HTERT RPE-1 (cell line): ENCODE data around the gene STAT5B.
"Not testable (repeated sequence)": the region's sequence is repeated elsewhere in the genome, so short reads cannot be mapped to it uniquely, and the experiment has no call there.

ENCODE experiments used
- in situ Hi-C: fragments of 300-500 bp; cut with MboI; formaldehyde crosslinking; loops from 4 replicates; pipeline ENCODE4 v1.14.3; 2020; ENCODE audit warnings: low sequenced_read_pairs

The STAT5B gene

GRCh38 chr17:42240863-42241262 lies 35.3 kb downstream of the STAT5B start:
- in situ Hi-C loops, result not testable (repeated sequence)

GRCh38 chr17:42240201-42240600 lies 36.0 kb downstream of the STAT5B start:
- in situ Hi-C loops, result no loop called here

- in situ Hi-C loops, result not testable (repeated sequence)
Observed at GRCh38 chr17:42239576-42239975, 36.6 kb downstream of the STAT5B start.

- in situ Hi-C loops, result no loop called here
Observed at GRCh38 chr17:42236760-42237159, 39.4 kb downstream of the STAT5B start.

GRCh38 chr17:42233994-42234393 lies 42.2 kb downstream of the STAT5B start:
- in situ Hi-C loops, result no loop called here

- in situ Hi-C loops, result no loop called here
Observed at GRCh38 chr17:42233156-42233555, 43.0 kb downstream of the STAT5B start.

- in situ Hi-C loops, result no loop called here
Observed at GRCh38 chr17:42230225-42230624, 46.0 kb downstream of the STAT5B start.

- in situ Hi-C loops, result no loop called here
Observed at GRCh38 chr17:42227849-42228700, 48.1 kb downstream of the STAT5B start.

GRCh38 chr17:42225646-42226045 lies 50.5 kb downstream of the STAT5B start:
- in situ Hi-C loops, result no loop called here

- in situ Hi-C loops, result no loop called here
Observed at GRCh38 chr17:42224651-42225050, 51.5 kb downstream of the STAT5B start.

- in situ Hi-C loops, result no loop called here
Observed at GRCh38 chr17:42221886-42222745, 54.1 kb downstream of the STAT5B start.

- in situ Hi-C loops, result not testable (repeated sequence)
Observed at GRCh38 chr17:42219280-42219679, 56.9 kb downstream of the STAT5B start.

GRCh38 chr17:42214156-42214555 lies 62.0 kb downstream of the STAT5B start:
- in situ Hi-C loops, result no loop called here

GRCh38 chr17:42212382-42212781 lies 63.8 kb downstream of the STAT5B start:
- in situ Hi-C loops, result no loop called here

GRCh38 chr17:42211921-42212341 lies 64.3 kb downstream of the STAT5B start:
- in situ Hi-C loops, result not testable (repeated sequence)

GRCh38 chr17:42210046-42210445 lies 66.1 kb downstream of the STAT5B start:
- in situ Hi-C loops, result no loop called here

GRCh38 chr17:42206153-42206612 lies 70.0 kb downstream of the STAT5B start:
- in situ Hi-C loops, result not testable (repeated sequence)

GRCh38 chr17:42203354-42203753 lies 72.8 kb downstream of the STAT5B start:
- in situ Hi-C loops, result no loop called here

- in situ Hi-C loops, result no loop called here
Observed at GRCh38 chr17:42202696-42203095, 73.5 kb downstream of the STAT5B start.

- in situ Hi-C loops, result no loop called here
Observed at GRCh38 chr17:42202159-42202558, 74.0 kb downstream of the STAT5B start.

GRCh38 chr17:42201458-42201772 lies 74.8 kb downstream of the STAT5B start:
- in situ Hi-C loops, result no loop called here
